Measurements from ENCODE around the gene PARD3.

PARD3 gene

DNA sequence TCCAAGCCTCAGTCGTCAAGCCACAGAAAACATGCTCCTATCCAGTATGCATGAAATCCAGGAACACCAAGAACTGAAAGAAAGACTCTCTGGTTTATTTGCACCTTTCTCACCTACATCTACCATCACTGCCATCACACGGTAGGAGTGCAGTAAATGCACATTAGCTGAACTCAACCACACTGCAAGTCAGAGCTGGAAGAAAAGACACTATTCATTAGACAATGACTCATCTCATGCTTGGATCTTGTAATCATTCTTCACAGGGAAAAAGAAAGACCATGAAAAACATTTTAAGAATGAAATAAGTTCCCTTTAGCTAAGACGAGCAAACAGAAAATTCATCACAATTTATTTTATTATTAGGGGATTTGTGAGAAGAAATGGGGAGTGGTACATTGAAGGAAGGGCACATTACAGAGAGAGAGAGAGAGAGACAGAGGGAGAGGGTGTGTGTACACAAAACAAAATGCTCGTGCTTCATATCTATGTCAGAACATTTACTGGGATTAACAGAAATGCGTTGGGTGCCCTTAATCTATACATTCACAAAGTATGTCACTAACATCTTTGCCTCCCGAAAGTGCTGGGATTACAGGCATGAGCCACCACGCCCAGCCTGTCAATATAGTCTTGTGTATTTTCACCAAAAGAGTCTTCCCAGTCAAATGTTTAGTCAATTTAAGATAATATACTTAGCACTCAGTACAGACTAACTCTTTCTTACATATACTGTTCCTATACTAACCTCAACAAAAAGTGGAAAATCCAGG lies 324.9 kb downstream of the PARD3 start:
- TF ChIP-seq, protein P1, sequence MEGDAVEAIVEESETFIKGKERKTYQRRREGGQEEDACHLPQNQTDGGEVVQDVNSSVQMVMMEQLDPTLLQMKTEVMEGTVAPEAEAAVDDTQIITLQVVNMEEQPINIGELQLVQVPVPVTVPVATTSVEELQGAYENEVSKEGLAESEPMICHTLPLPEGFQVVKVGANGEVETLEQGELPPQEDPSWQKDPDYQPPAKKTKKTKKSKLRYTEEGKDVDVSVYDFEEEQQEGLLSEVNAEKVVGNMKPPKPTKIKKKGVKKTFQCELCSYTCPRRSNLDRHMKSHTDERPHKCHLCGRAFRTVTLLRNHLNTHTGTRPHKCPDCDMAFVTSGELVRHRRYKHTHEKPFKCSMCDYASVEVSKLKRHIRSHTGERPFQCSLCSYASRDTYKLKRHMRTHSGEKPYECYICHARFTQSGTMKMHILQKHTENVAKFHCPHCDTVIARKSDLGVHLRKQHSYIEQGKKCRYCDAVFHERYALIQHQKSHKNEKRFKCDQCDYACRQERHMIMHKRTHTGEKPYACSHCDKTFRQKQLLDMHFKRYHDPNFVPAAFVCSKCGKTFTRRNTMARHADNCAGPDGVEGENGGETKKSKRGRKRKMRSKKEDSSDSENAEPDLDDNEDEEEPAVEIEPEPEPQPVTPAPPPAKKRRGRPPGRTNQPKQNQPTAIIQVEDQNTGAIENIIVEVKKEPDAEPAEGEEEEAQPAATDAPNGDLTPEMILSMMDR (IDR thresholded peaks at IDR 0.05; ENCODE audit: low read depth, low read length) = no peak
- in situ Hi-C loops (cut with HindIII; ENCODE audit: low sequenced_read_pairs) = no loop called here
- H3K4me3 ChIP-seq (ENCODE audit: low read depth, low read length) = no peak overlapping the region
- peak; percentile 74 for DNase-seq (ENCODE audit: low read depth, low spot score)

DNA sequence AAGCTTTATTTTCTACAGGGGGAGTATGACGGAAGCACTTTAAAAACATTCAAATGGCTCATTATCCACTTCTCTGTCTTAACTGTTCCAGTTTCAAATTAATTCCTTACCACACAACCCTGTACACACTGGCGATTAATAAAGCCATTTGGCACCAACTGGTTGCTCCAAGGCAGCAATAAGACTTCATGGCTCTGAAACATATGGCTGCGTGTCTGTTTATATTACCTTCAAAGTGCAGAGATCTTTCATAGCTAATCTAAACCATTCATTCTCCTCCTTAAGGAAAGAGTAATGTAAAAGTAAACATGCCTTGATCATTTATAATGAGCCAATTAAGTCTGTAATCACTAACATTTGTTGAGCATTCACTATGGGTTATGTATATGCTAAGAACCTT lies 325.7 kb downstream of the PARD3 start:
- no peak for DNase-seq (ENCODE audit: low read depth, low spot score)
- TF ChIP-seq, protein P1 (IDR thresholded peaks at IDR 0.05; ENCODE audit: low read depth, low read length) = no peak
- in situ Hi-C loops (cut with HindIII; ENCODE audit: low sequenced_read_pairs) = no loop called here

DNA sequence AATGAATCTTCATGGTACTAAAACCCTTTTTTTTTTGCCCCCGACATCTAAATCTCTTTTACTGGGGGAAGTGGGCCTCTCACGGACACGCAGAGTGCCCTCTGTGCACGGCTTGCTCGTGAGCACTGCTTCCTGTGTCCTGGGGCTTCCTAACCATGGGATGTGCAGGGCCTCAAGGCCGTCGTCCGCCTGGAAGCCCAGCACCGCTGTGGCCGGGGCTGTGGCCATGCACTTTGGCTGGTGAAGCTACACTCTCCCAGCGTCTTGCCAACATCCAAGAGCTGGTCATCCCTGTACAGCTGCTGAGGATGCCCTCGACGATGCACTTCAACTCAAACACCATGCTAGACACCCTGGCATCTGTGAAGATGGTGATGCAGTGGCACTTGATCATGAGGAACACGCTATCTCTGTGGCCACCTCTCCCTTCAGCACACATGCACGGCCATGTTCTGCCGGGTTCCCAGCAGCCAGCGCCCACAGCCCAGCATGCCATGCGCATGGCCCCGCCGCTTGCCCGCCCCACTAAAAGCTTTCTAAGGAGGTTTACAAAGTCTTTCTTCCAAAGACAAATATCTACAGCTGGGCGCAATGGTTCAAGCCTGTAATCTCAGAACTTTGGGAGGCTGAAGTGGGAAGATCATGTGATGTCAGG lies 326.5 kb downstream of the PARD3 start:
- no peak overlapping the region for H3K4me3 ChIP-seq (ENCODE audit: low read depth, low read length)
- TF ChIP-seq, protein P1 (IDR thresholded peaks at IDR 0.05; ENCODE audit: low read depth, low read length) = no peak
- in situ Hi-C loops (cut with HindIII; ENCODE audit: low sequenced_read_pairs) = no loop called here
- DNase-seq (ENCODE audit: low read depth, low spot score) = no peak

More for the DNA sequence above, 325.7 kb downstream of the PARD3 start:
- no peak overlapping the region for H3K4me3 ChIP-seq (ENCODE audit: low read depth, low read length)

DNA sequence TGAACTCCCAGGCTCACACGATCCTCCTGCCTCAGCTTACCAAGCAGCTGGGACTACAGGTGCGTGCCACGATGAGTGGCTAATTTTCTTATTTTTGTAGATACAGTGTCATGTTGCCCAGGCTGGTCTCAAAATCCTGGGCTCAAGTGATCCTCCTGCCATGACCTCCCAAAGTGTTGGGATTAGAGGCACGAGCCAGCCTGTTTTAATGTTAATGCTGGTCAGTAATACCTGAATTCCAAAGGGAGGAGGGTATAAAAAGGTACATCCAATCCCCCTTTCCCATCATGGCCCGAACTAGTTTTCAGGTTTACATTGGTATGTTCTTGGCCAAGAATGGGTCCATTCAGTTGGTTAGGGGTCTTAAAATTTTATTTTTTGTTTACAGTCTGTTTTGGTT lies 329.1 kb downstream of the PARD3 start:
- in situ Hi-C loops (cut with HindIII; ENCODE audit: low sequenced_read_pairs) = no loop called here
- no peak overlapping the region for H3K4me3 ChIP-seq (ENCODE audit: low read depth, low read length)
- TF ChIP-seq, protein P1 (IDR thresholded peaks at IDR 0.05; ENCODE audit: low read depth, low read length) = no peak
- DNase-seq (ENCODE audit: low read depth, low spot score) = no peak

DNA sequence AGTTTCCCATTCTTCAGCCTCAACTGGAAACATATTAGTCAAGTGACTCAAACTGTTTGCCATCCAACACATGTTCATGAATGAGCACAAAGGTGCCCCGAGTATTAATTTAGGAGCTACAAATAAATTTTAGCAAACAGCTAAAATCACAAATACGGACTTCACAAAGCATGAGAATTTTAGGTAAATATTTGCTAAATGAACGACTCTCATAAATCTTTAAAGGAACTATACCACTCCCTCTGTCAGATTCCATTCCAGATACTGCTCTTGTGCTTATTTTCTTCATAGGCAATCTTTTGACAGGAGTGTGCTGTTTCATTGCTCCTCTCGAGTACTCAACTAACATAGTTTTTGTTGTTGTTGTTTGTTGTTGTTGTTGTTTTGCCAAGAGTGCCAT lies 330.9 kb downstream of the PARD3 start:
- no peak for DNase-seq (ENCODE audit: low read depth, low spot score)
- H3K4me3 ChIP-seq (ENCODE audit: low read depth, low read length) = no peak overlapping the region
- TF ChIP-seq, protein P1 (IDR thresholded peaks at IDR 0.05; ENCODE audit: low read depth, low read length) = no peak
- in situ Hi-C loops (cut with HindIII; ENCODE audit: low sequenced_read_pairs) = no loop called here

- TF ChIP-seq, protein P1 (IDR thresholded peaks at IDR 0.05; ENCODE audit: low read depth, low read length) = no peak
- H3K4me3 ChIP-seq (ENCODE audit: low read depth, low read length) = no peak overlapping the region
- in situ Hi-C loops (cut with HindIII; ENCODE audit: low sequenced_read_pairs) = no loop called here
- no peak for DNase-seq (ENCODE audit: low read depth, low spot score)
These were observed 334.8 kb downstream of the PARD3 start for GRCh38 chr10:34480345-34480744.
